Ovary (tissue), 3 donors: Measurements from ENCODE around the gene PAK6.

ENCODE experiments used
- EP300 ChIP-seq: sonication (generic); formaldehyde crosslinking; IDR thresholded peaks from one replicate; pipeline ENCODE4 v1.6.1; 2017; ENCODE audit warnings: antibody characterized with exemption
- TF ChIP-seq, protein P1 (sequence below), 3 donors: fragments of 450-650 bp in 2 of 3; fragments of 200-600 bp in 1 of 3; IDR thresholded peaks; one replicate each; pipeline versions ENCODE4 v1.5.1 to v1.8.0; 2016 to 2022; ENCODE audit warnings: antibody characterized with exemption in 3 of 3, mild to moderate bottlenecking in 1 of 3
- donor health status: DM: no; HTN: no; CAD: no.

DNA sequence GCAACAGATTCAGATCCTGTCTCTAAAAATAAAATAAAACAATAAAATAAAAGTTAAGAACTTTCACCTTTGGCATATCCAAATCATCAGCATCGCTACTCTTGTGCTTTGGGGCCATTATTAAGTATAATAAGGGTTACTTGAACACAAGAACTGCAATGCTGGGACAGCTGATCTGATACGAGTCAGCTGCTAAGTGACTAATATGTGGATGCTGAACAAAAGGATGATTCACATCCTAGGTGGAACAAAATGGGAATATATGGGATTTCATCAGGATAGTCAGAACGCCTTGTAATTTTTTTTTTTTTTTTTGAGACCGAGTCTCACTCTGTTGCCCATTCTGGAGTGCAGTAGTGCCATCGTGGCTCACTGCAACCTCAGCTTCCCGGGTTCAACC, 48.3 kb upstream of the PAK6 start:
- TF ChIP-seq, protein P1, sequence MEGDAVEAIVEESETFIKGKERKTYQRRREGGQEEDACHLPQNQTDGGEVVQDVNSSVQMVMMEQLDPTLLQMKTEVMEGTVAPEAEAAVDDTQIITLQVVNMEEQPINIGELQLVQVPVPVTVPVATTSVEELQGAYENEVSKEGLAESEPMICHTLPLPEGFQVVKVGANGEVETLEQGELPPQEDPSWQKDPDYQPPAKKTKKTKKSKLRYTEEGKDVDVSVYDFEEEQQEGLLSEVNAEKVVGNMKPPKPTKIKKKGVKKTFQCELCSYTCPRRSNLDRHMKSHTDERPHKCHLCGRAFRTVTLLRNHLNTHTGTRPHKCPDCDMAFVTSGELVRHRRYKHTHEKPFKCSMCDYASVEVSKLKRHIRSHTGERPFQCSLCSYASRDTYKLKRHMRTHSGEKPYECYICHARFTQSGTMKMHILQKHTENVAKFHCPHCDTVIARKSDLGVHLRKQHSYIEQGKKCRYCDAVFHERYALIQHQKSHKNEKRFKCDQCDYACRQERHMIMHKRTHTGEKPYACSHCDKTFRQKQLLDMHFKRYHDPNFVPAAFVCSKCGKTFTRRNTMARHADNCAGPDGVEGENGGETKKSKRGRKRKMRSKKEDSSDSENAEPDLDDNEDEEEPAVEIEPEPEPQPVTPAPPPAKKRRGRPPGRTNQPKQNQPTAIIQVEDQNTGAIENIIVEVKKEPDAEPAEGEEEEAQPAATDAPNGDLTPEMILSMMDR (IDR thresholded peaks at IDR 0.05) = no peak
- no peak for TF ChIP-seq EP300
